IPS-NIHi7 (cell line): Measurements from ENCODE around the gene RXRG.

ENCODE experiments used
- DNase-seq: peaks from one replicate; pipeline ENCODE4 v3.0.0; 2012; ENCODE audit warnings: mixed read lengths; ENCODE audit errors: extremely low spot score

The RXRG gene

DNA sequence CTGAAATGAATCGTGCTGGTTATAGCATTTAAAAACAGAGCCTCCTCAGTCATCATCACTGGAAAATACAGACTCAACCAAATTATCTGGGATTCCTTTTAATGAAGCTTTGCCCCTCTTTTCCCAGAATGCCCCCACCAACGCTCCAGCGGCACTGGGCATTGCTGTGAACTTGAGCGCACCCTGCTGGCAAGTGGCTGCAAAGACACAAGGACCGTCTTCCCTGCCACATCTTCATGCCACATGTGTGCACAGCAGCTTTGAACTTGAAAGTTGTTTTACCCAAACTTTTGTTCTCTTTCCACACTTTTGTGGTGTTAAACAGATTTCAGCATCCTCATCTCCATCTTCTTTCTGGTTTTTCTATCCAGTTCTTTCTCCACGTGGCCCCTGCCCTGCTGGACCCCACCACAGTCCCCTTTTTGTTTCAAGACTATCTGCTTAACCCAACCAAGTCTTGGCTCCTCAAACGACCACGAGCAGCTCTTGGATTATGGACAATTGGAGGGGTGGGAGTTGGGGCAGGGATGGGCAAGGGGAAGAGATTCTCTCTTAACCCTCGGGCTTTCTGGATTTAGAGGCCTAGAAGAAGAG lies 75.6 kb downstream of the RXRG start:
- peak; percentile 72 for DNase-seq

DNA sequence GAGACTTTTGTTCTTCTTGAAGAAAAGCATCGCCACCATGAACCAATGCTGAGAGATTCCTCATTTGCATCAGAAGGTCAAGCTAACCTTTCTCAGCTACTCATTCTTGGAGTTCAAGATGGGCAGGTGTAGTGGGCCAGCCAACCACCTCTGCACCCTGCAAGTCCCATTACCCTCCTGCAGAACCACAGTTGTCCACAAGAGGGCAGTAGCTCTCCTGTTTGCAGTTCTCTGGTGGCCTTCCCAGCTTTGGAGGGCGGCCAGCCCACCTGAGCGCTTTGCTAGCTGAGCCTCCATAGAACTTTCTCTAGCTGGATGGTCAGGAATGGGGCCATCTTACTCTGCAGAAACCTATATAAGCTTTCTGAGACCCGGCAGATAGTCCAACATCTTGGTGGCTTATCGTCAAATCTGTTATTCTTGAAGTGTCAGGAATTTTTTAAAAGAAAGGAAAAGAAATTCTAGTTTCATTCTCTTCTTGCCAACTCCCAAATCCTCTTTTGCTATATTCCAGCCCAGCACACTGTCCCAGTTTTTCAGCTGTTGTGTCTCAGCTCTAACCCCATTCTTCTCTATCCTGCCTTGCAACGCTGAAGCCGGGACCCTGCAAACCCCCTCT lies 77.4 kb downstream of the RXRG start:
- DNase-seq: peak; percentile 89

DNA sequence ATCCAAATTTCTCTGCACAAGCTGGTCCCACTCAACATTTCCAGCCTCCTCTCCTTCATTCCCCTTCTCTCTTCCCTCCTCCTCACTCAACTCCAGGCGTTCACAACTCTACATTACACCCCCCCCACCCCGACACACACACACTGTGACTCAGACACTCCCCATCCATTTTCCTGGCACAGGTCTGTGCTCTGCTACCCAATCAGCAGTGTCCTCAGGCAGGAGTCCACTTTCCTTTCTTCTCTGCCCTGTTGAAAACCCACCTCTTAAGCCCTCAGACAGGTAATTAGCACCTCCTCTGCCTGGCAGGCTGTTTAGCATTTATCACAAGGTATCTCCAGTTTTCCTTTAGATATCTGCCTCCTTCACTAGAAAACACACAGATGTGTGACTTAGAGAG lies 79.6 kb downstream of the RXRG start:
- no peak for DNase-seq

DNA sequence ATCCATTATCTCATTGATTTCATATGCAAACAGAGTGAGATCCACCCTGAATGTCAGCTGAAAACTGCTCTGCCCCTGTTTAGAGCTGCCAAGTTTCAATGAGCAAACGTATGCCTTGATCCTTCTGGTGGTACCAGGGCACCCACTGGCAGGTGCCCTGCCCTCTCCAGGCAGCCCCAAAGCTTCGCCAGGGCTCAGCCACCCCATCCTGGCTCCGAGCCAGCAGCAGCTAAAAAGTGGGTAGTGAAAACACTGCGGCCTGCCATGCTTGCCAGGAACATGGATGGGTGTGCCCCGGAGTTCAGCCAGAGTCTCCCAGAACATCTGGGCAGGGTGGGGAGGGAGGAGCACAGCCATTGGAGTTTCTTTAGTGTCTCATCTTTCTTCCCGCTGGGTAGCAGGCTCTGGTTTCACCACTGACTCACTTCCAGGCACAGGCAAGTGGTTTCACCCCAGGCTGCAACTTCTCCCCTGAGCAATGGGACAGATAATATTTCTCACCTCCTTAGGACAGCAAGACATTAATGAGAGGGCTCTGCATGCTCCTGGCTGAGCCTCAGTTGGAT lies 80.3 kb downstream of the RXRG start:
- DNase-seq: no peak

GRCh38 chr1:165356876-165357275 lies 88.0 kb downstream of the RXRG start:
- DNase-seq: peak; percentile 30

GRCh38 chr1:165355977-165356811 lies 88.7 kb downstream of the RXRG start, which contains the start of gene LMX1A:
Gene LMX1A, minus strand, starts transcription at chr1:165356715. Its CDS starts 1,156 bp downstream, at chr1:165355559.
- DNase-seq: peak; percentile 45

- DNase-seq: peak; percentile 27
These were observed 89.6 kb downstream of the RXRG start for GRCh38 chr1:165355139-165355976.

- no peak for DNase-seq
These were observed 90.2 kb downstream of the RXRG start for GRCh38 chr1:165354739-165355138.

- DNase-seq: no peak
These were observed 90.9 kb downstream of the RXRG start for GRCh38 chr1:165353731-165354671.

DNA sequence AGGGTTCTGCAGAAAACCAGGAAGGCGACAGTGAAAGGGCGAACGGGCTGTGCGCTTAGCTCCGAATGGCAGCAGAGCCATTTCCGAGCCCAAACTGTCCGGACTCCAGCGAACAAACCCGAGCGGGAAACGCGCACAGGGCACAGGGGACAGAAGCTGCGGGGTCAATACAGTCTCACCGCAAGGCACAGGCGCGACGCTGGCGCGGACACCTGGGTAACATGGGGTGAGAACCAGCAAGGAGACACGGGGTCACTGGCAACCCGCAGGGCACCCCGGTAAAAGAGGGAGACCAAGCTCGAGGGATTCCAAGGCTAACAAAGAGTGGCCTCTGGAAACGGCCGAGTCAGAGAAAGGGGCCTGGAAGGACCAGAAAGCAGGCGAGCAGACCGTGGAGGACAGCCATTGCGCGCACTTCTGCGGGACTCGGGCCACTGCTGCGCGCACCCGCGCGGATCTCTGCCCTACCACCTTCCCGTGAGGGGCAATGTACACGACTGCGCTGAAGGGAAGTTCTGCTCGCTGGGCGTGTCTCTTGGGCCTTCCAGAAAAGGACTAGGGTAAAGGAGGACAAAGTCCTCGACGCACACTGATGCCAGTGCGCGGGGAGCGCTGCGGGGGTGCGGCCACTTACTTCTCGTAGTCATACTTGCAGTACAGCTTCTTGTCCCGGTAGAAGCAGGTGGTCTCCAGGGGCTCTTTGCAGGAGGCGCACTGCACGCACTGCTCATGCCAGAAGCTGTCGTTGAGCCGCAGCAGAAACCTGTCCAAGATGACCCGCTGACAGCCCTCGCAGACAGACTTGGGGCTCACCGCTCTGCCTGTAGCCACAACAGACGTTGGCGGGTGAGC lies 92.3 kb downstream of the RXRG start:
- DNase-seq: no peak

DNA sequence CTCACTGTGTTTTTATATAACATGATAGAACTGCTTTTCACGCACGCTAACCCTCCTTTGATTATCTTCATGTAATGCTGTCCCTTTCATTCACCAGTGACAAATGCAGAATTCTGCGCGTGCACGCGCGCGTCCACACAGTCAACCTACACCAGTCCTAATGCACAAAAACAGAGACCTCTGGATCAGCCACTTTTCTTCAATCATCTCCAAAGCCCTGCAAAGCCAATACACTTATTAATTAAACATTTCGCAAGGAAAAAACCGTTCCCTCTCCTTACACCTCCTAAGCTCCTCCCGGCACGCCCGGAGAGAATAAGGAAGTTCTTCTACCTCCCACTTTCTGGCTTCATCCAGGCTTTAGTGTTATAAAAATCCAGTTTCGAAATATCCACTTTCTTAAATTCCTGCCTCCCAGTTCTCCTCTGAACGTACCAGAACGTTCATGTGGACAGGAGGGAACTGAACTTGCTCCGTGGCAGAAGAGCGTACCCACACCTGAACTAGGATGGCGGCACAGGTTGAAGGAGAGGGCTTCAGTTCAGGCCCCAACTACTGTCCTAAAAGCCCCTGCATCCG lies 93.0 kb downstream of the RXRG start:
- DNase-seq: no peak
